OCI-LY1 (cell line): ENCODE measurements around the gene PUSL1.

Source experiments
- H2AFZ ChIP-seq: fragments of 200-600 bp; sonication (generic), shearing (Covaris generic); 2 replicates; pipeline ENCODE4 v1.6.0; 2014; ENCODE audit warnings: antibody characterized with exemption, mild to moderate bottlenecking, low read length
- H3F3A ChIP-seq: fragments of 200-600 bp; sonication (generic), shearing (Covaris generic); 2 replicates; pipeline ENCODE4 v1.6.0; 2014; ENCODE audit warnings: mild to moderate bottlenecking, antibody characterized with exemption, low read length, moderate library complexity; ENCODE audit not compliant: insufficient read depth
- H3K27ac ChIP-seq: fragments of 200-600 bp; sonication (generic); 2 replicates; pipeline ENCODE4 v1.5.1; 2014; ENCODE audit warnings: low read length, mixed run types, mild to moderate bottlenecking, low read depth; ENCODE audit not compliant: poor library complexity, severe bottlenecking
- H3K27me3 ChIP-seq: fragments of 200-600 bp; sonication (generic); 2 replicates; pipeline ENCODE4 v1.6.0; 2014; ENCODE audit warnings: antibody characterized with exemption, mild to moderate bottlenecking, low read length, moderate library complexity; ENCODE audit not compliant: insufficient read depth
- H3K36me3 ChIP-seq: fragments of 200-600 bp; sonication (generic); 2 replicates; pipeline ENCODE4 v1.6.1; 2014; ENCODE audit warnings: mild to moderate bottlenecking, antibody characterized with exemption, low read length, moderate library complexity, mixed read lengths; ENCODE audit not compliant: insufficient read depth
- H3K4me1 ChIP-seq: fragments of 200-600 bp; sonication (generic); 2 replicates; pipeline ENCODE4 v1.5.1; 2014; ENCODE audit warnings: mild to moderate bottlenecking, low read length, moderate library complexity; ENCODE audit not compliant: insufficient read depth, severe bottlenecking
- H3K4me2 ChIP-seq: fragments of 200-600 bp; sonication (generic), shearing (Covaris generic); 2 replicates; pipeline ENCODE4 v1.6.1; 2014; ENCODE audit warnings: low read length
- H3K4me3 ChIP-seq: fragments of 200-600 bp; sonication (generic); 2 replicates; pipeline ENCODE4 v1.5.1; 2014; ENCODE audit warnings: low read length, low read depth, mild to moderate bottlenecking, mixed read lengths; ENCODE audit not compliant: poor library complexity, severe bottlenecking
- H3K79me2 ChIP-seq: fragments of 200-600 bp; shearing (Covaris generic); 2 replicates; pipeline ENCODE4 v1.6.1; 2016; ENCODE audit warnings: mixed run types, low read length, mixed read lengths; ENCODE audit not compliant: insufficient read depth
- H3K9ac ChIP-seq: fragments of 200-600 bp; sonication (generic), shearing (Covaris generic); 2 replicates; pipeline ENCODE4 v1.6.1; 2014; ENCODE audit warnings: mild to moderate bottlenecking, low read length, mixed read lengths
- H3K9me2 ChIP-seq: fragments of 200-600 bp; sonication (generic), shearing (Covaris generic); 2 replicates; pipeline ENCODE4 v1.6.1; 2014; ENCODE audit warnings: low read depth, mild to moderate bottlenecking, low read length, mixed read lengths
- H3K9me3 ChIP-seq: fragments of 200-600 bp; shearing (Covaris generic); 2 replicates; pipeline ENCODE4 v1.6.1; 2014; ENCODE audit warnings: low read length, mixed read lengths
- H4K20me1 ChIP-seq: fragments of 200-600 bp; sonication (generic), shearing (Covaris generic); 2 replicates; pipeline ENCODE4 v1.6.0; 2016; ENCODE audit warnings: mild to moderate bottlenecking, low read length; ENCODE audit not compliant: insufficient read depth
- EZH2 ChIP-seq: fragments of 200-600 bp; sonication (generic), shearing (Covaris generic); IDR thresholded peaks from 2 replicates; pipeline ENCODE4 v1.8.0; 2017; ENCODE audit warnings: borderline replicate concordance, mixed run types, mild to moderate bottlenecking, antibody characterized with exemption, low read length, moderate library complexity, mixed read lengths
- TF ChIP-seq, protein P1 (sequence below): fragments of 200-600 bp; sonication (generic), shearing (Covaris generic); IDR thresholded peaks from 2 replicates; pipeline ENCODE4 v1.5.1; 2017; ENCODE audit warnings: mild to moderate bottlenecking, antibody characterized with exemption, low read length, moderate library complexity, mixed read lengths

PUSL1 gene

DNA sequence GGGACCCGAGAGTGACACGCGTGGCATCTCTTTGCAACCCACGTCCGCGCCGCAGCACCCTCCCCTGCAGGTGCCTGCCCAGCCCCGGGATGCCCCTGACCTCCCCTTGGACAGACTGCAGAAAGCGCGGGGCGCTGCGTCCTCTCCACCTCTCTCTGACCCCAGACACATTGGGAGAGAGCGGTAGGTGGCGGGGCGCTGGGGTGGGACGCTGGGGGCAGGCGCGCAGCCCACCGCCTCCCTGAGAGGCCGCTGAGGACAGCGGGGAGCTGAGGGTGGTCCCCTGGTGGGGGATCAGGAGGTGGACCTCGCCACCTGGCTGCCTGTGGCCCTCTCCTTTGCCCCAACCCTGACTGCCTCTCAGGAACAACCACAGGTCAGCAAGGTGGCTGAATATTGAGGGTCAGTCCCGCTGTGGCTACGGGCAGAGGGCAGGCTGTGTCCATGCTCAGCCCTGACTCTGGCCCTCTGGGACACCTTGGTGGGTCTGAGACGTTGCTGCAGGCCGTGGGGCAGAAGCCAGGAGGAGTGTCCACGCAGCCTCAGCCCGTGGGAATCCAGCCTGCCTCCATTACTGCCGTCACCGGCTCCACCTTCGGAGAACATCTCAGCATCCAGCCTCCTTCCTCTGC, 34.0 kb upstream of the PUSL1 start:
- H3F3A ChIP-seq: no peaks in the 10 kb centered on the region
- H3K79me2 ChIP-seq: peaks cover 38% of the 10 kb centered on the region
- peak overlapping the region; percentile 81 for H3K4me3 ChIP-seq
- H3K9me2 ChIP-seq: no peaks in the 10 kb centered on the region
- peaks cover 28% of the 10 kb centered on the region for H3K4me1 ChIP-seq
- H3K36me3 ChIP-seq: peaks cover 14% of the 10 kb centered on the region
- H3K9ac ChIP-seq: peak overlapping the region; percentile 94
- H2AFZ ChIP-seq: no peak overlapping the region
- H4K20me1 ChIP-seq: no peaks in the 10 kb centered on the region
- peak overlapping the region; percentile 97 for H3K4me2 ChIP-seq
- peaks cover 3% of the 10 kb centered on the region; the same call in 1 of the 2 replicates for H3K9me3 ChIP-seq
- H3K27ac ChIP-seq: no peak overlapping the region
- no peaks in the 10 kb centered on the region for H3K27me3 ChIP-seq
- TF ChIP-seq, protein P1, sequence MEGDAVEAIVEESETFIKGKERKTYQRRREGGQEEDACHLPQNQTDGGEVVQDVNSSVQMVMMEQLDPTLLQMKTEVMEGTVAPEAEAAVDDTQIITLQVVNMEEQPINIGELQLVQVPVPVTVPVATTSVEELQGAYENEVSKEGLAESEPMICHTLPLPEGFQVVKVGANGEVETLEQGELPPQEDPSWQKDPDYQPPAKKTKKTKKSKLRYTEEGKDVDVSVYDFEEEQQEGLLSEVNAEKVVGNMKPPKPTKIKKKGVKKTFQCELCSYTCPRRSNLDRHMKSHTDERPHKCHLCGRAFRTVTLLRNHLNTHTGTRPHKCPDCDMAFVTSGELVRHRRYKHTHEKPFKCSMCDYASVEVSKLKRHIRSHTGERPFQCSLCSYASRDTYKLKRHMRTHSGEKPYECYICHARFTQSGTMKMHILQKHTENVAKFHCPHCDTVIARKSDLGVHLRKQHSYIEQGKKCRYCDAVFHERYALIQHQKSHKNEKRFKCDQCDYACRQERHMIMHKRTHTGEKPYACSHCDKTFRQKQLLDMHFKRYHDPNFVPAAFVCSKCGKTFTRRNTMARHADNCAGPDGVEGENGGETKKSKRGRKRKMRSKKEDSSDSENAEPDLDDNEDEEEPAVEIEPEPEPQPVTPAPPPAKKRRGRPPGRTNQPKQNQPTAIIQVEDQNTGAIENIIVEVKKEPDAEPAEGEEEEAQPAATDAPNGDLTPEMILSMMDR: no peak
- no peak for TF ChIP-seq EZH2

DNA sequence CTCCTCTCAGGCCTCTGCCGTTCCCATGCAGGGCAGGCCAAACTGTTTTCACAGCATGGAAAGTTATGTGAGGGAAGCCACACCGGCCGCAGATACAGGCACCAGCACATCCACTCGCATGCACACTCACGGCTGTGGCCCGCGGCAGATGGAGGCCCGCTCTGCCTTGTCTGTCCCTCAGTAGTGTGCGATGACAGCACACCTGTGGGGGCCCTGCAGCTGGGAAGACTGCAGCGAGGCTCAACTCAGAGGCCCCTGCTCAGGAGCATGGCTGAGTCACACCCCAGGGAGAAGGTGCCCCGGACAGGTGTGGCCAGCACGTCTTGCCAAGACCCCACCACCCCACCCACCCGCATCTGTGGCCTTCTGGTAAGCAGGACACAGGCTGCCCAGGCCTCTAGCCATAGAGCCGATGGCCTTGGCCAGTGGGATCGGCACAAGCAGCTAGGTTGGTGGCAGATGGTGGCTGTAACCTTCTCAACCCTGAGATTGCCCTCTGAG, 33.4 kb upstream of the PUSL1 start:
- Histone ChIP-seq H3K9me3 (peaks cover 3% of the 10 kb centered on the region; the same call in 1 of the 2 replicates), H3F3A (no peaks in the 10 kb centered on the region), H3K27ac (no peak overlapping the region), H2AFZ (no peak overlapping the region), H3K4me1 (peaks cover 28% of the 10 kb centered on the region), H3K27me3 (no peaks in the 10 kb centered on the region), H3K9ac (no peak overlapping the region), H3K79me2 (peaks cover 32% of the 10 kb centered on the region), H4K20me1 (no peaks in the 10 kb centered on the region), H3K9me2 (no peaks in the 10 kb centered on the region), H3K36me3 (peaks cover 14% of the 10 kb centered on the region), H3K4me2 (no peak overlapping the region; the same call in 1 of the 2 replicates), H3K4me3 (no peak overlapping the region)
- TF ChIP-seq, protein P1: no peak
- TF ChIP-seq EZH2: no peak

- no peaks in the 10 kb centered on the region for H3K9me2 ChIP-seq
- H3K27me3 ChIP-seq: no peaks in the 10 kb centered on the region
- no peak for TF ChIP-seq EZH2
- TF ChIP-seq, protein P1: no peak
- H3F3A ChIP-seq: no peaks in the 10 kb centered on the region
- H2AFZ ChIP-seq: no peak overlapping the region
- H3K36me3 ChIP-seq: peaks cover 14% of the 10 kb centered on the region
- peaks cover 3% of the 10 kb centered on the region; the same call in 1 of the 2 replicates for H3K9me3 ChIP-seq
- no peak overlapping the region for H3K9ac ChIP-seq
- H3K4me2 ChIP-seq: no peak overlapping the region
- peaks cover 24% of the 10 kb centered on the region for H3K79me2 ChIP-seq
- no peak overlapping the region for H3K27ac ChIP-seq
- H3K4me1 ChIP-seq: peaks cover 27% of the 10 kb centered on the region
- H3K4me3 ChIP-seq: no peak overlapping the region
- H4K20me1 ChIP-seq: no peaks in the 10 kb centered on the region
Measured at GRCh38 chr1:1275836-1276235, 32.6 kb upstream of the PUSL1 start.
